HG03460 (cell line): Measurements from ENCODE around the gene BCAP29.

Experiments
- ATAC-seq: cut with Tn5 transposase; IDR thresholded peaks from one replicate; pipeline ENCODE4 v1.9.1; 2021; ENCODE audit not compliant: unreplicated experiment

BCAP29 gene

DNA sequence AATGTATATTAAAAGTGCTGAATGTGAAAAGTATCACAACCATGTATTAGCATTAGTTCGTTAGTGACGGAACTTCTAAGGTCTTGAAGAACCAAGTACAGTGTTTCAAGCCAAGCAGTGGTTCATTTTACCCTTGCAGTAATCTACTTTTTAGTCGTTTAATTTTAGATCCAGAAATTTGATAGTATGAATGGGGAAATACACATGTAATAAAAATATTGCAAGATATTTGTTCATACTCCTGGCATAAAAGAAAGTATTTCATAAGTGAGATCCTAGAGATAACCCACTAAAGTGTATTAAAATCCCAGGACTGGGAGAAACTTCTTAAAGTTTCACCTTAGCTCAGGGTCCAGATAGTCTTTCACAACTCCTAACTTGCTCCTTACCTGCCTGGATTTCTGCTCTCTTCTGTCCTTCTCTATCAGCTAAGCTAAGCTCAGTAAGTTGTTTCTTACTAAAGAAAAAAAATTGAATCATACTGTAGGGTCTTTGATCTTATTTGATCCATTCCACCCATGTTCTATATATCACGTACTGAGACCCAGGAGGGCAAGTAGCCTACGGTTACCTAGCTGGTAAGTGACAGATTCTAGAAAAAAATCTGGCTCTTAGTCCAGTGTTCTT is 1.5 kb downstream of the BCAP29 start:
- no peak for ATAC-seq

DNA sequence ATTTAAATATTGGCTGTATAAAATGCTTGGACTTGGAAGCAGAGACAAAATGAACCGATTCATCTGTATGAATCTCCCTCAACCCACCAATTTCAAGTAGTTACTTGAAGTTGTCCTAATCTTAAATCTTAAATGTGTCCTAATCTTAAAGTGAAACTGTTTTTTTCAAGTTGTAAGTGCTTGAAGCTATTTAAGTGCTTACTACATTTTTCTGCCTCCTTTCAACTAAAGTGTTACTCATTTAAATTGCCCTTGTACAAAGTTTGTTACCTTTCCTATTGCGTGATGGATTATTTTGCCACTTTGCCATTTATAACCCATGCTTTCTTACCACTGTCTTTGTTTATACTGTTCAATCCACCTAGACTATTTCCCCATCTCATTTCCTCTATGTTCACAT is 2.8 kb downstream of the BCAP29 start:
- no peak for ATAC-seq

DNA sequence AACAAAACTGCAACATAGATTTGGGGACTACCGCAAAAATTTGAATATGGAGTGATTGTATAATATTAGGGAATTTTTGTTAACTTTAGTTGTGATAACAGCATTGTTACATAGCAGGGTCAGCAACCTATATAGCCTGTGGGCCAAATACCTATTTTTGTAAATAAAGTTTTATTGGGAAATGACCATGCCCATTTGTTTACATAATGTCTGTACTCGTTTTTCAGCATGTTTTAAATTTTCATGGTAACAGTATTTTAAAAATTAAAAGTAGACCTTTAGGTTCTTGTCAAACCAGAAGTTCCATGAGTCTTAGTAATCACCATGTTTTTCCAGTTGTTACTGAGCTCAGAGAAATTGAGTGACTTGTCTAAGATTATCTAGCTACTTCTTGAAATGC is 4.7 kb downstream of the BCAP29 start:
- ATAC-seq = no peak

DNA sequence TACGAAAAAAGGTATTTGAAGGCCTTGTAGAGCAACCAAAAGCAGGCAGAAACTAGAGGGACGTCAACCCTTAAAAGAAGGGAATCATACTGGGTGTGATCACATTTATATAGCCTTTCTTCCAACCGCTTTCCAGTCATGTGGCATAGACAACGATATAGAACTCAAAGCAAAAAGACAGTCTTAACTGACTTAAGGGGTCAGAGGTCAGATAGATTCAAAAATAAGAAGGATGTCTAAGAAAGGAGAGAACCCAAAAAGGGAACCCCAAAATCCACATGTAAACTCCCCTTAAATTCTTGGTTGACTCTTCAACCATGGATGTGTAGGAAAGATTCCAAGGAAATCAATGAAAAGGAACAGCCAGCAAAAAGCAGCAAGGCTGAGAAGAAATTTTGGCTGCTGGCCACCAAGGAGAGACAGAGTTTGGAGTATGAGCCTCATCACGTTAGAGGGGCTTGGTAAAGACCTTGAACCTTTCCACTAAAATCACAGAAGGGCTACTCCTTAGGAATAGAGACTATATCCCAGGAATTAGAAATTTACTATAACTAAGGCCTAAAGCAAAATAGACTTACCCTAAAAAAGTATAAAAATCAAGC is 8.6 kb downstream of the BCAP29 start:
- ATAC-seq = no peak

DNA sequence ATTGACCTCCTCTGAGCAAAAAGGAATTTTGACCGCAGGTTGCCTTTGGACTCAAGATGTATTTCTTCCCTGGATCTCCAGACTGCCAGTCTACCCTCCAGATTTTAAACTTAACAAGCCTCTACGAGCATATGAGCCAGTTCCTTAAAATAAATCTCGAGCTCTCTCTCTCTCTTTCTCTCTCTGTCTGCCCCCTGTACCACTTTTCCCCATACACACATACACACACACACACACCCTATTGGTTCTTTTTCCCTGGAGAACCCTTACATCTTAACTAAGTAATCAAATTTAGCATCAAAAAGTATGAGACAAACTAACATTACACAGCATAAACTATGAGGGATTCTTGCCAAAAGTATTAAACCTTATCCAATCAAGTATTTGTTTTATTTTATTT is 11.4 kb downstream of the BCAP29 start:
- no peak for ATAC-seq

DNA sequence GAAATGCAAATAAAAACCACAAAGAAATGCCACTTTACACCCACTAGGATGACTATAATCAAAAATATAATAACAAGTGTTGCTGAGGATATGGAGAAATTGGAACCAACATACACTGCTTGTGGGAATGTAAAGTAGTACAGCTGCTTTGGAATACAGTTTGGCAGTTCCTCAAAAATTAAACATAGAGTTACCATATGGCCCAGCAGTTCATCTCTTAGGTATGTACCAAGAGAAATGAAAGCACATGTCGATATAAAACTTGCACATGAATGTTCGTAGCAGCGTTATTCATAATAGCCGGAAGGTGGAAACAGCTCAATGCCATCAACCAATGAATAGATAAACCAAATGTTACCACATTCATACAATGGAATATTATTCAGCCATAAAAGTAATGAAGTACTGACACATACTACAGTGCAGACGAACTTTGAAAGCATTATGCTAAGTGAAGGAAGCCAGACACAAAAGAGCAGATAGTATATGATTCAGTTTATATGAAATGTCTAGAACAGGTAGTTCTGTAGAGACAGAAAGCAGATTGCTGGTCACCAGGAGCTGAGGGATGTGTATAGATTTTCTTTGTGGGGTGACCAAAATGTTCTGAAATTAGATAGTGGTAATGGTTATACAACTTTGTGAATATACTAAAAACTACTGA is 12.4 kb downstream of the BCAP29 start:
- ATAC-seq = no peak

DNA sequence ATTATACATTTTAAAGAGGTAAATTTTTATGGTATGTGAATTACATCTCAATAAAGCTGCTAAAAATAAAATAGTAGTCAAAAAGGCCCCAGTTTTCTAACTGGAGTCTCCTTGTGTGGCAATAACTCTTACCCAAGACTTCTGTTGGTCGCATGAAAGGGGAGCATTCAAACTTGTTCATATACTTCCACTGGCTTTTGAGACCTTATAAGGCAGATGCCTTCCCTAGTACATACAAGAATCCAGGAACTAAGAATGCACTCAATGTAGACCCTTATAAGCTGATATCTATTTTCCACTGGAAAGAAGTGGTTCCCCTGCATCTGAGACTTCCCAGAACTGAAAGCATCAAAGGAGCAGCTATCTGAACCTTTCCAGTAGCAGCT is 13.0 kb downstream of the BCAP29 start:
- no peak for ATAC-seq

DNA sequence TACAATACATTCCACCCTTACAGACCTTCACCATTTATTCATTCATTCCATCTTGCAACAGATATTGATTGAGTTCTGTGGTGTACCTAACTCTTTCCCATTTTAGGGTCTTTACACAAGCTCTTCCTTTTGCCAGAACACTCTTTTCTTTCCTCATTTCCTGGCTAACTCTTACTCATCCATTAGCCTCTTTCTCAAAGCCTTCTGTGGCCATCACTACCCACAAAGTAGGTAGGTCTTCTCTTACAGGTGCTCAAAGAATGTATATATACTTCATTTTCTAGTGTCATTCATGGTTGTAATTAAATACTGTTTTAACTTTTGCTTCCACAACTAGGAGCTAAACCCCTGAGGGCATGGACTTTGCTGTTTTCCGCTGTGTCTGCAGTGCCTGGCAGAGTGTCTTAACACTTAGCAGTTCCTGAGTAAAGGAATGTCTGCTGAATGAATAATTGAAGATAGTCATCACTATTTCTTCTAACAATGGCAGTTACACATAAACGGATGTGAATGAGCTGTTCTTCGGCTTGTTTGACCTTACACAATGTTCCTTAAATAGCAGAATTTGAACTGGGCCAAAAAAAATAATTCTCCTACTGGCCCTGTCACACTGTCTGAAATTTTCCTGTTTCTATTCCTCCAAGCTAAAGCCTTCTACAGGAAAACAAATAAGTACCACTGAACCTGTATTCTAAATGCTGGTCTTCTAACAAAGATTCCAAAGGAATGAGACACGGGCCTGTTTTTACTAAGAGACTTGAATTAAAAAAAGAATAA is 15.1 kb downstream of the BCAP29 start:
- ATAC-seq = no peak

DNA sequence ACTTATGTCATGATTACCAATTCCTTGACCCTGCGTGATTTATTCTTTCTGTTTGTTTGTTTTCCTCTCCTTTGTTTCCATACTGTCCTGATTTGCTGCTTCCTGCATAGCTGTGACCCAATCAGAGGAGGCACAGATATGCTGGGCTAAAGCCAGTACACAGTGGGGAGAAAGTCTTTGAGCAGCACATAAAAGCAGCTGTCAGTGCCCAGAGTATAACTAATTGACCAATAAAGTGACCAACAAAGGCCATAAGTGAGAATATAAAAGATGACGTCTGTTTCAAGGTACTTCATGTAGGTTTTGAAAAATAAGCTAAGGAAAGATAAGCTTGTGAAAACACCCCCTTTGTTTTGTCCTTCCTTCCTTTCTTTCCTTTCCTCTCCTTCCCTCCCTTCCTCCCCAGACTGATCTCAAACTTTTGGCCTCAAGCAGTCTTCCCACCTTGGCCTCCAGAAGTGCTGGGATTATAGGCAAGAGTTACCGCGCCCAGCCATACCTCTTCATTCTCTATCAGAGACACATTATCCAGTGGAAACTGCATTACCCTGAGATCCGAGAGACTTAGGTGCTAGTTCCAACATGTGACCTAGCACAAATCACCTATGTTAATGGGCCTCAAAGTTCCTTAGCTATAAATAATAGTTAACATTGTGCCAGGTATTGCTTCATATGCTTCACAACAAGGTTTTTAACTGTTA is 17.0 kb downstream of the BCAP29 start:
- ATAC-seq = no peak

DNA sequence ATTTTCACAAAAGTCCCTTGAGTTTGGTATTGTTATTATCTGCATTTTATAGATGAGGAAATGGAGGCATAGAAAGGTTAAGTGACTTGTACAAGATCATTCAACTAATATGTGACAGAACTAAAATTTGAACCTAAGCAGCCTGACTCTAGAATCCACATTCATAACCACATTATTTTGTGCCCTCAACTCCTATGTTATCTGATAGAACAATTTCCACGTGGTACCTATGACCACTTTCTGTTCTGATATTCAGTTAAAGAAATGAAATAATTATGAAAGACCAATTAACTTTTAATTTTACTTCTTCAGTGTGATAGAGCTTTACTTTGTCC is 17.5 kb downstream of the BCAP29 start:
- no peak for ATAC-seq

DNA sequence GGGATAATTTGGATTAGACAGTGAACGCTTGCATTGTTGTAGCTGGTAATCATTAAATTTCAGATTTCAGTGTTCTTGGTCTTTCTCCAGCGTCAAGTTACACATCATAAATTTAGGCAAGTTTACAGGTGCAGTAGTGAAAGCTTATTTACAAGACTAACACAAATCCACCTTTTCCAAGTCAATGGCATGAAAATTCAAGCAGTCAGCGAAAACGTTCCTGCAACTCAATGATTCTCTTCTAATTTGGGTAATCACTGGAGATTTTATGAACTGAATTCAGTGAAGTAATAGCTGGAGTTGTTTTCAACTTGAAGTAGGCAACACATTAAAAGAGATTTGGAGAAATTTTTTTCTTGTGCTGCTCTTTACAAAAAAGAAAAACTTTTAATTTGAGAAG is 17.9 kb downstream of the BCAP29 start:
- no peak for ATAC-seq

DNA sequence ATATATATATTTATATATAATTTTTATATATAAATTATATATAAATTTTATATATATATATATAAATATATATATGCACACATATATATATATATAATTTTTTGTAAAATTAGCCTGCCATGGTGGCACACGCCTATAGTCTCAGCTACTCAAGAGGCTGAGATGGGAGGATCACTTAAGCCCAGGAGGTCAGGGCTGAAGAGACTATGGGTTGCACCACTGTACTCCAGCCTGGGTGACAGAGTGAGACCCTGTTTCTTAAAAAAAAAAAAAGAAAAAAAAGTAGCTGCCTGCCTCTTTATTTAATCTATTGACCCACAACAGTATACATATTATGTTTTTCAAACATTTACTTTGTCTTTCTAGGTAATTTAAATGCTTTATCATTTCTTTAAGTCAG is 19.2 kb downstream of the BCAP29 start:
- ATAC-seq = no peak

DNA sequence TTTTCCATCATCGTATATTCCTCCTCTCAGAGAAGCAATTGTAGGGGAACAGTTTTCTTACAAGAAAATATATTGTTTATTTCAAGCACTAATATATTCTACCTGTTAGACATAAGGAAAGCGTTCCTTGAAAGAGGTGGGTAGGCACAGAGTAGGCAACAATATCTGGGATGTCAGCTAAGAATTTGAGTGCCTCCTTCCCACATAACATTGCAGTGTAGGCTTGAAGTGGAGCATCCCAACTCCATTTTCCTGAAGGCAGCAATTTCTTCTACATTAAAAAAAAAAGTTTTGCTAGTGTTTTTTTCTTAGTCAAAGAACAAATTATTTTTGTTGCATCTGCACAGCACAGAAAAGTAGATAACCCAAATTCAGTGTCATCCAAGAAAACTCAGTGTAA is 20.8 kb downstream of the BCAP29 start:
- ATAC-seq = no peak

DNA sequence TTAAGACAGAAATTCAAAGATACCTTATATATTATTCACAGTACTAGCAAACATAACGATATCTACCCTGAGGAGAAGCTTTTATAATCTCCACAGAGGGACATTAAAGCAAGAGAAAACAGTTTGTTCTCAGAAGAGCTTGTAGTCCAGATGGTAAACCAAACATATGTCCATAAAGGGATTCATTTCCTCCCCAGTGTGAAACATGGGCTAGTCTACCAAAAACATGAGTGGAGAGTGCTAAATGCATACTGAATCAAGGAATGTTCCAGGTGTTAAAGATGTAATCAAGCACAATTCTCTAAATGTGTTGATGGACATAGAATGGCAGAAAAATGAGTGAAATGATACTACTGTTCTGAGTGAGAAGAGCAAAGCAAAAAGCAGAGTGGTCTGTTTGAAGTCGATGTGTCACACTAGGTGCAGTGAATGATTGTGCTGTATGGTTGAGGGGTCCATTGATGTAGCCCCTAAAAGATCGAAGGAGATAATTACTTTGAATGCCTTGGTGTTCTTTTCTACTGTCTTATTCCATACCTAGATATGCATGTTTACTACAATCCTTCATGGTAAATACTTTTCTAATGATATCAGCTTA is 25.3 kb downstream of the BCAP29 start:
- no peak for ATAC-seq

DNA sequence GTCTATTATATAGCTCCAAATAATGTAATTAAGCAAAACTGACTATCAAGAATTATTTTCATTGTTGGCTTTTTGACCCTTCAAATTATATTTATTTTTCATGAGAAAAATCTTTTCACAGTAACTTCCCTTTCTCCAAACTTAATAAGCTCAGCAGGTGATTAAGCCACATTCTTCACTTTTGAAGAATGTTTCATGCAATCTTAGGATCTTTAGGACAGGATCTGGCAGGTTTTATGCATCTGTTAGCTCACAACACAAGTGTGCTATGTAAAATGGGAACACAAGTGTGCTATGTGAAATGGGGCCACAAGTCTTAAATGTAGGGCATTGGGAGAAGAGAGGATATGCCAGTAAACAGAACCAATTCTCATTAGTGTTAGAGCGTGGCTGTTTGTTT is 26.3 kb downstream of the BCAP29 start:
- no peak for ATAC-seq

DNA sequence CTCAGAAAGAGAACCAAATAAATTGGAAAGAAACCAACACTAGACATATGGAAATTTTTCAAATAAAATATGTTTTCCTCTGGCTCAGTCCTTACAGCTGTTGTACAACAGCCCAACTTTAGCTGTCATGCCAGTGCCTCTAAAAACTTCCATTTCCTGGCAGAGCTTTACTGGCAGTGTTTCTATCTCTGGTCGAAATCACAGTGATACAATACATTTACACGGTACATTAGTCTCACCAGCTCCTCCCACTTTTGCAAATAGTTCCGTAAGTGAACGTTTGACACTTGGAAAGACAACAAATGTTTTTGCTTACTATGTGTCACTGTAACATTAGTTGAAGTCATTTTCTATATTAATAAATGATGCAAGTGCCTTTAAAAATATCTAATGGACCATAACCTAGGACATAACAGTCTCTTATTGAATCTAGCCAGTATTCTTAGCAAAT is 29.8 kb downstream of the BCAP29 start:
- no peak for ATAC-seq

DNA sequence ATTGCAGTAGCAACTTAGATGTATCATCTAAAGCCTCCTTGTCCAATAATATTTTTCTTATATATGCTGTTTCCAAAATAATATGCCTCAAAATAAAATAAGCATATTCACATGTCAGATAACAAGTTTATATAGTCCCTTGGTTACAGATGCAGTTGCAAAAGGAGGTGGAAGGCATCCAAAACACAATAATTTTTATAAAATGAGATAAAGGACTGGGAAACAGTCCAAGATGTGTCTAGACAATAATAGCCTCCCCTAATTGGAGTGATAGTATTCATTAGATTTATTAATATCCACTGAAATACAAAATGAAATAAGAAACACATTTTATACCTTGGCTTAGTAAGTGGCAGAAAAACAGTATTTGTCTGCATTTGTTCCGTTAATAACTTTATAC is 30.3 kb downstream of the BCAP29 start:
- no peak for ATAC-seq

DNA sequence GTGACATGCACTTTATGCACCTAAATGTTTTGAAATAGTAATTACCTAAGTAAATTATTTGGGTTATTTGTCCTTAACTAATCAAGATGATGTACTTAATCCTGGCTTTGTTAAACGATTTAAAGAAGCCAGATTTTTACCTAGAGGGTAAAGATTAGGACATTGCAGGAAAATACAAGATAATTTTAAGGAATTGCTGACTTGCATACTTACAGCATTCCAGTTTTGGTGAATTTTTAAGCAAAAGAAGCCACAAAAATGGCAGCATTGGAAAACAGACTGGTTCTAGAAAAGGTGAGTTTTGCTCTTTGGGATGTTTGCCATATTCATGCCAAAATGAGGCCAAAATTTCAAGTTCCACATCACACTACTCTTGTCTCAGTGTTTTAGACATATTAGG is 33.4 kb downstream of the BCAP29 start:
- no peak for ATAC-seq

DNA sequence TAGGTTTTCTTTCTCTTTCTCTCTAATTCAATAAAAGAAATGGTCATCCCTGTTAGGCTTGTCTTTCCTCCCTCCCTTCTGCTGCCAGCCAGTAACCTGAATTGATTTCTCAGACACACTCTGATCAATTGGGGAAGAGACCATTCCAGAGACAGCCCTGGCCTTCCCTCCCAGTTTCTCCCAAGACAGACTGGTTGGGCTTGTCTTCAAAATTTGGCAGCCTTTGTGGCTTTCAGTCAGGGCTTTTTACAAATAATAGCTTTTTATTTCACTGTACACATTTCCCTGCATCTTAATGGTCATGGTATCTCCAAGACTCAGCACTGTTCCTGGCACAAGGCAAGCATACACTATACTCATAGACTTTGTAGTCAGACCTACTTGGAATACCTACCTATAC is 33.9 kb downstream of the BCAP29 start:
- no peak for ATAC-seq

DNA sequence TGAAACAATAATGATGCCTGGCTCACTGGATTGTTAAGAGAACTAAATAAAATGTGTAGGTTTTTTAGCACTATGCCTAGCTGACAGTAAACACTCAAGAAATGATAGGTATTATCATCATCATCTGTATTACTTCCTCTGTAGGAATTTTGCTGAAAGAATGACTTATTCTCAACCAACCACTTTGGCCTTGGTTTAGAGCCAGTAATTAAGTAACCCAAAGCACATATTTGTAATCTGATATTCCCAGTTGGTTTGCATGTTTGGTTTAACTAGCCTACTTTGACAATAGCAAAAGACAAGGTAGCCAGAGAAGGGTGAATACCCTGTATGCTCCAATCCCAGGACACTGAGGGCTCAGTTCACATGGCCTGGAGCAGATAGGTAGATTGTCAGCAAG is 34.4 kb downstream of the BCAP29 start:
- ATAC-seq = no peak
